H1 (cell line): Measurements from ENCODE around the gene SLC28A1. TPM values are rescaled to one million over a fixed set of nuclear protein-coding genes. Genes with fewer than 3 reads are reported as not detected.

Experiments
- BCL11A ChIP-seq, 2 experiments: IDR thresholded peaks; one replicate each; pipeline ENCODE4 v1.6.1; 2011; ENCODE audit warnings: low read depth in 2 of 2, low read length in 2 of 2, mild to moderate bottlenecking in 2 of 2
- CHD2 ChIP-seq: IDR thresholded peaks from 2 replicates; pipeline ENCODE4 v1.6.1; 2012; ENCODE audit warnings: low read length, improper control_type of control experiment
- POLR2A ChIP-seq, 2 experiments: IDR thresholded peaks; 1 replicate in 1 of 2; 2 replicates in 1 of 2; pipeline ENCODE4 v1.6.1; 2011; ENCODE audit warnings: low read depth in 2 of 2, low read length in 2 of 2, mild to moderate bottlenecking in 2 of 2; ENCODE audit errors: control extremely low read depth in 1 of 2
- RFX5 ChIP-seq: IDR thresholded peaks from 2 replicates; pipeline ENCODE4 v1.6.1; 2011; ENCODE audit warnings: low read depth, low read length, improper control_type of control experiment, borderline replicate concordance
- TAF7 ChIP-seq: optimal IDR thresholded peaks from 2 replicates; pipeline ENCODE3; 2011; ENCODE audit warnings: low read depth, mild to moderate bottlenecking, inconsistent platforms, low read length, moderate library complexity, borderline replicate concordance
- TBP ChIP-seq: IDR thresholded peaks from 2 replicates; pipeline ENCODE4 v1.6.1; 2011; ENCODE audit warnings: low read depth, low read length, improper control_type of control experiment
- polyA plus RNA-seq, 7 experiments: library from polyadenylated mRNA; depleted of rRNA in 3 of 7; stranded (reverse) in 5 of 7; unstranded in 2 of 7; fragments of >200 nt in 5 of 7; fragments of 200-250 nt in 2 of 7; gene quantifications; 1 replicate in 5 of 7; 2 replicates in 1 of 7; 4 replicates in 1 of 7; pipeline versions ENCODE4 v1.2.1 to v1.2.3, GENCODE V29; 2011 to 2013; ENCODE audit warnings: missing spikeins in 2 of 7, mixed read lengths in 2 of 7
- total RNA-seq: library from RNA; stranded (reverse); fragmentation: NEBNext Ultra II Directional; extraction: Animal tissue kit (Norgen Biotek cat#: 25700); gene quantifications from 2 replicates; pipeline ENCODE4 v1.2.1, GENCODE V29; 2021

SLC28A1 gene
- total and polyA plus RNA-seq, 2 of the 8 experiments (the other 6 are each of a cell fraction or from before 2014, with no cell fraction given) = 0.09 TPM; not detected in 1

GRCh38 chr15:84880007-84880406, 4.5 kb upstream of the SLC28A1 start (continued):
- TF ChIP-seq CHD2 (no peak), RFX5 (no peak), POLR2A (IDR thresholded peaks at IDR 0.05; ENCODE audit: control extremely low read depth in 1 of 2, low read depth in 2 of 2, low read length in 2 of 2) (no peak), BCL11A (IDR thresholded peaks at IDR 0.05; ENCODE audit: low read depth in 2 of 2, low read length in 2 of 2) (no peak), TAF7 (no peak), TBP (no peak)
